Thyroid gland (tissue), 4 donors: ENCODE results near the gene NDC1. TPM values are rescaled to one million over a fixed set of nuclear protein-coding genes. Genes with fewer than 3 reads are reported as not detected.

Experiments
- DNase-seq, 2 donors: peaks; one replicate each; pipeline ENCODE4 v3.0.0-alpha.2; 2019
- H3K27ac ChIP-seq, 3 donors: fragments of 200-600 bp; sonication (generic); 1 replicate in 2 of 3; 2 replicates in 1 of 3; pipeline ENCODE4 v1.5.1; 2016 to 2019; ENCODE audit warnings: mild to moderate bottlenecking in 1 of 3, moderate library complexity in 1 of 3
- H3K27me3 ChIP-seq: fragments of 200-600 bp; sonication (generic); one replicate; pipeline ENCODE4 v1.5.1; 2019
- H3K36me3 ChIP-seq, 2 donors: fragments of 200-600 bp; sonication (generic); one replicate each; pipeline ENCODE4 v1.5.1; 2016 to 2019
- H3K4me1 ChIP-seq, 2 donors: fragments of 200-600 bp; sonication (generic); one replicate each; pipeline ENCODE4 v1.5.1; 2017 to 2019
- H3K4me3 ChIP-seq, 3 donors: fragments of 200-600 bp; sonication (generic); replicated peaks in 1 of 3; 1 replicate in 2 of 3; 2 replicates in 1 of 3; pipeline ENCODE4 v1.5.1; 2016; ENCODE audit warnings: mild to moderate bottlenecking in 1 of 3
- H3K9me3 ChIP-seq: fragments of 200-600 bp; sonication (generic); one replicate; pipeline ENCODE4 v1.5.1; 2017
- POLR2A ChIP-seq, 2 donors: fragments of 450-650 bp; IDR thresholded peaks; one replicate each; pipeline ENCODE4 v1.6.1; 2017; ENCODE audit warnings: antibody characterized with exemption in 2 of 2, mild to moderate bottlenecking in 2 of 2, moderate library complexity in 1 of 2
- WGBS, 2 donors: methylation state at CpG; one replicate each; pipeline ENCODE4 v1.1.5; 2017; 5-methylcytosine and 5-hydroxymethylcytosine counted together
- intact Hi-C: fragments of 100-400 bp; cut with DNase I; formaldehyde crosslinking; loops from one replicate; pipeline ENCODE4 v1.15.1; 2023
- total RNA-seq, 4 donors: library from RNA; depleted of rRNA; stranded (reverse); fragments of >200 nt; gene quantifications; one replicate each; pipeline ENCODE4 v1.2.3, GENCODE V29; 2016
- TF ChIP-seq, protein P1 (sequence below), 6 experiments: fragments of 200-600 bp in 3 of 6; fragments of 450-650 bp in 3 of 6; sonication (generic) in 3 of 6; IDR thresholded peaks; one replicate each; pipeline ENCODE4 v1.5.1; 2016 to 2019; ENCODE audit warnings: antibody characterized with exemption in 6 of 6, mild to moderate bottlenecking in 2 of 6, inconsistent platforms in 1 of 6, moderate library complexity in 1 of 6

NDC1 gene
- total RNA-seq, 4 donors from 2014 or later = 10.4 to 15.4 (median 11.9) TPM

DNA sequence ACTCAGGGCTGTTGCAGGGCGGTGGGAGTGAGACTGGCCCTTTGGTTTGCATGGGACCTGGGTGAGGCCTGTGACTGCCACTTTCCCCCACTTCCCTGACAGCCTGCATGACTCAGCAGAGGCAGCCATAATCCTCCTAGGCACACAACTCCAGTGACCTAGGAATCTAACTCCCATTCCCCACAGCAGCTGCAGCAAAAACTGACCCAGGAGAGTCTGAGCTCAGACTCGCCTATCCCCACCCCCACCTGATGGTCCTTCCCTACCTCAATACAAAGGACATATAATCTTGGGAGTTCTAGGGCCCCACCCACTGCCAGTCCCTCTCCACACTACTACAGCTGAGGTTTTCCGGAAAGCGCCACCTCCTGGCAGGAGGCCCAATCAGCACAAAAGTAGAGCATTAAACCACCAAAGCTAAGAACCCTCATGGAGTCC lies 26.7 kb downstream of the NDC1 start:
- intact Hi-C loops = no loop called here
- no peak overlapping the region for H3K27ac ChIP-seq
- no peak overlapping the region for H3K4me3 ChIP-seq
- WGBS, 2 donors = 87 to 97% methylated on average over 3 to 4 of the region's 4 CpGs
- no peaks in the 10 kb centered on the region for H3K4me1 ChIP-seq
- no peaks in the 10 kb centered on the region for H3K27me3 ChIP-seq
- no peak for TF ChIP-seq POLR2A (IDR thresholded peaks at IDR 0.05)
- TF ChIP-seq, protein P1, sequence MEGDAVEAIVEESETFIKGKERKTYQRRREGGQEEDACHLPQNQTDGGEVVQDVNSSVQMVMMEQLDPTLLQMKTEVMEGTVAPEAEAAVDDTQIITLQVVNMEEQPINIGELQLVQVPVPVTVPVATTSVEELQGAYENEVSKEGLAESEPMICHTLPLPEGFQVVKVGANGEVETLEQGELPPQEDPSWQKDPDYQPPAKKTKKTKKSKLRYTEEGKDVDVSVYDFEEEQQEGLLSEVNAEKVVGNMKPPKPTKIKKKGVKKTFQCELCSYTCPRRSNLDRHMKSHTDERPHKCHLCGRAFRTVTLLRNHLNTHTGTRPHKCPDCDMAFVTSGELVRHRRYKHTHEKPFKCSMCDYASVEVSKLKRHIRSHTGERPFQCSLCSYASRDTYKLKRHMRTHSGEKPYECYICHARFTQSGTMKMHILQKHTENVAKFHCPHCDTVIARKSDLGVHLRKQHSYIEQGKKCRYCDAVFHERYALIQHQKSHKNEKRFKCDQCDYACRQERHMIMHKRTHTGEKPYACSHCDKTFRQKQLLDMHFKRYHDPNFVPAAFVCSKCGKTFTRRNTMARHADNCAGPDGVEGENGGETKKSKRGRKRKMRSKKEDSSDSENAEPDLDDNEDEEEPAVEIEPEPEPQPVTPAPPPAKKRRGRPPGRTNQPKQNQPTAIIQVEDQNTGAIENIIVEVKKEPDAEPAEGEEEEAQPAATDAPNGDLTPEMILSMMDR (IDR thresholded peaks at IDR 0.05) = no peak
- H3K9me3 ChIP-seq = no peaks in the 10 kb centered on the region
- no peak for DNase-seq
- no peaks in the 10 kb centered on the region for H3K36me3 ChIP-seq

DNA sequence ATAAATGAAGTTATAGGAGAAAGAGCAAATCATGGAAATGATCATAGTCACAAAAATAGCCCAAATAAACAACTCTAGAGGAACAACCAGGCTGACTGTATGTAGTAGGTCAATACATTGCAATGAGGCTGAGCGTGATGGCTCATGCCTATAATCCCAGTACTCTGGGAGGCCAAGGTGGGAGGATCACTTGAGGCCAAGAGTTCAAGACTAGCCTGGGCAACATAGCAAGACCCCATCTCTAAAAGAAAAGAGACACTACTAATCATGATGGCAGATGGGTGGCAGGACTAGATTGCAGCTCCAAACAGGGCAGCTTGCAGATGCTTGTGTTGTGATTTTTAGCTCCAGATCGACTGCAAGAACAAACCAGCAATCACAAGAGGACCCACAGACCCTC lies 27.6 kb downstream of the NDC1 start:
- Histone ChIP-seq H3K4me3 (no peak overlapping the region), H3K27me3 (no peaks in the 10 kb centered on the region), H3K9me3 (no peaks in the 10 kb centered on the region), H3K36me3 (no peaks in the 10 kb centered on the region), H3K4me1 (no peaks in the 10 kb centered on the region), H3K27ac (no peak overlapping the region)
- no peak for TF ChIP-seq POLR2A (IDR thresholded peaks at IDR 0.05)
- TF ChIP-seq, protein P1 (IDR thresholded peaks at IDR 0.05) = no peak
- DNase-seq = no peak
- WGBS, 2 donors = 93 to 100% methylated on average over 2 of the region's 2 CpGs
- intact Hi-C loops = no loop called here

DNA sequence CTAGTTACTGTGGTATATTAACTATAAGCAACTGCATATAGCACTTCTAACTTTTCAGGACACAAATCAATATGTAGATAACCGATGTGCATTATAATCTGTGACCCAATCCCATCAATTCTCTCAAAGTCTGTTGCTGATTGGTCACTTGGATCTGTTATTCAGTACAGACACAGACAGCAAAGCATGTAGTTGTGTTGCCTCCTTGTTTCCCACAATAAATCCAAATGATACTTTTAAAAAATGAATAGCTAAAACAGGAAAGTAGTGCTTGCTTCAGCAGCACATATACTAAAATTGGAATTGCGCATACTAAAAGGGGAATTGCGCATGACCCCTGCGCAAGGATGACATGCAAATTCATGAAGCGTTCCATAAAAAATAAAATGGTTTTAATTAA lies 28.1 kb downstream of the NDC1 start:
- 97 to 98% methylated on average over 5 of the region's 5 CpGs for WGBS, 2 donors
- no peaks in the 10 kb centered on the region for H3K36me3 ChIP-seq
- intact Hi-C loops = no loop called here

DNA sequence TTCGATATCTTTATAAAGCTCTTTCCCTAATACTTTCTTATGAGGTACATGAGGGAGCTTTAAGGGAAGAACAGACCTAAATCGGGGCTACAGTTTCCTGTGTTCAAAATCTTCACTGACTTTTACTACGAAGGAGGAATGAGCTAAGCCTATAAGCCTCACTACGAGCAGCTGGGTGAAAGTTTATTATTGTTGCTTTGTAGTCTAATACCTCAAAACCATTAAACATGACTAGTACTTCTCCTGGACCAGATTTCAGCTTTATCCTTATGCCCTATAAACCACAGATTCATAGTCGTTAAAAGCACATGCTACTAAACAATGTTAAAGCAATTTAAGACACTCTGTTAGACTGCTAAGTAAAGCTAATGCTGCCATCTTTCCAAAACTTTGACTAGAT lies 30.2 kb downstream of the NDC1 start:
- DNase-seq = no peak
- Histone ChIP-seq H3K27me3 (no peaks in the 10 kb centered on the region), H3K4me3 (no peak overlapping the region), H3K9me3 (no peaks in the 10 kb centered on the region), H3K36me3 (peaks cover 0 to 4% of the 10 kb centered on the region in 2 donors), H3K4me1 (no peaks in the 10 kb centered on the region), H3K27ac (no peak overlapping the region)
- intact Hi-C loops = no loop called here
- WGBS, 2 donors = 80 to 82% methylated on average over 5 of the region's 5 CpGs
- no peak for TF ChIP-seq POLR2A (IDR thresholded peaks at IDR 0.05)
- TF ChIP-seq, protein P1 (IDR thresholded peaks at IDR 0.05) = no peak

More for the DNA sequence above, 28.1 kb downstream of the NDC1 start:
- Histone ChIP-seq H3K27me3 (no peaks in the 10 kb centered on the region), H3K4me3 (no peak overlapping the region), H3K27ac (no peak overlapping the region), H3K4me1 (no peaks in the 10 kb centered on the region), H3K9me3 (no peaks in the 10 kb centered on the region)
- TF ChIP-seq POLR2A (IDR thresholded peaks at IDR 0.05) = no peak
- TF ChIP-seq, protein P1 (IDR thresholded peaks at IDR 0.05) = no peak
- DNase-seq = no peak

DNA sequence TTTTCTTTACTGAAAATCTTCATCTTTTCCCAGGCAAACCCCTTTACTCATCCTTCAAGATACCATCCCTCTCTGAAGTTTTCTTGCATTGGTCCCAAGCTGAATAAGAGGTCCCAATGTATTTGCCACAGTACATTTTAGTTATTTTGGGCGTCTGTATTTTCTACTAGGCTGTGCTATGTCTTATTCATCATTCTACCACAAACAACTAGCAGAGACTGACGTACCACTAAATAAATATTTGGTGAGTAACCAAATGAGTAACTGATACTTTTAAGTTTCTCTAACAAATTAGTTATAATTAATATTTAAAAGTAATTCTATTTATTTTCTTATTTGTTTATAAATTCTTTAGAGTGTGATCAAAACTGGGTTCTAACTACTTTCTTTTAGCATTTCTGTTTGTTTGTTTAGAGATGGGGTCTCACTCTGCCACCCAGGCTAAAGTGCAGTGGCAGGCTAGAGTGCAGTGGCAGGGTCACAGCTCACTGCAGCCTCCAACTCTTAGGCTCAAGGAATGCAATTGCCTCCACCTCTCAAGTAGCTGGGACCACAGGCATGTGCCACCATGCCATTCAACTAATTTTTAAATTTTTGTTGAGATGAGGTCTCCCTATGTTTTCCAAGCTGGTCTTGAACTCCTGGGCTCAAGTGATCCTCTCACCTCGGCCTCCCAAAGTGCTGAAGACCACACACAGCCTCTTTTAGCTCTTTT lies 33.1 kb downstream of the NDC1 start:
- H3K27ac ChIP-seq = no peak overlapping the region
- no peak overlapping the region for H3K4me3 ChIP-seq
- 96 to 97% methylated on average over 3 of the region's 3 CpGs for WGBS, 2 donors
- no peaks in the 10 kb centered on the region for H3K27me3 ChIP-seq
- no peak for DNase-seq
- intact Hi-C loops = no loop called here
- H3K9me3 ChIP-seq = no peaks in the 10 kb centered on the region
- TF ChIP-seq POLR2A (IDR thresholded peaks at IDR 0.05) = no peak
- TF ChIP-seq, protein P1 (IDR thresholded peaks at IDR 0.05) = no peak
- no peaks in the 10 kb centered on the region for H3K4me1 ChIP-seq
- H3K36me3 ChIP-seq = peaks cover 0 to 6% of the 10 kb centered on the region in 2 donors
